CD14-positive monocyte (primary cell): ENCODE data around the gene NPPB. TPM values are rescaled to one million over a fixed set of nuclear protein-coding genes. Genes with fewer than 3 reads are reported as not detected.

Source experiments
- DNase-seq, 3 donors: peaks; one replicate each; pipeline ENCODE4 v3.0.0-alpha.2; 2011 to 2022
- H2AFZ ChIP-seq: 2 replicates; pipeline ENCODE4 v1.6.0; 2012; ENCODE audit warnings: mild to moderate bottlenecking, low read depth, low read length, inconsistent platforms; ENCODE audit not compliant: insufficient read depth, poor library complexity, severe bottlenecking
- H3K27ac ChIP-seq, 2 donors: 1 replicate in 1 of 2; 2 replicates in 1 of 2; pipeline ENCODE4 v1.5.1; 2012 to 2013; ENCODE audit warnings: low read length in 2 of 2, control low read depth in 1 of 2, inconsistent platforms in 1 of 2, low read depth in 1 of 2, mild to moderate bottlenecking in 1 of 2
- H3K27me3 ChIP-seq, 2 donors: one replicate each; pipeline versions ENCODE4 v1.6.0 to v1.6.1; 2011 to 2013; ENCODE audit warnings: low read length in 2 of 2; ENCODE audit not compliant: control insufficient read depth in 2 of 2, insufficient read depth in 2 of 2
- H3K36me3 ChIP-seq, 2 donors: replicated peaks in 1 of 2; 1 replicate in 1 of 2; 2 replicates in 1 of 2; pipeline versions ENCODE4 v1.5.1 to v1.6.1; 2012 to 2013; ENCODE audit warnings: low read length in 2 of 2, control low read depth in 1 of 2, inconsistent platforms in 1 of 2, mild to moderate bottlenecking in 1 of 2; ENCODE audit not compliant: insufficient read depth in 2 of 2, control insufficient read depth in 1 of 2
- H3K4me1 ChIP-seq, 2 donors: 1 replicate in 1 of 2; 2 replicates in 1 of 2; pipeline versions ENCODE4 v1.5.1 to v1.6.1; 2012 to 2013; ENCODE audit warnings: low read length in 2 of 2, control low read depth in 1 of 2, inconsistent platforms in 1 of 2, mild to moderate bottlenecking in 1 of 2, moderate library complexity in 1 of 2; ENCODE audit not compliant: insufficient read depth in 2 of 2, control insufficient read depth in 1 of 2
- H3K4me2 ChIP-seq: replicated peaks from 2 replicates; pipeline ENCODE3; 2012; ENCODE audit warnings: low read length, moderate library complexity, mild to moderate bottlenecking; ENCODE audit not compliant: poor library complexity, severe bottlenecking; ENCODE audit errors: extremely low read depth
- H3K4me3 ChIP-seq, 3 experiments: fragments of 200-600 bp in 1 of 3; sonication (generic) in 1 of 3; replicated peaks in 1 of 3; 1 replicate in 2 of 3; 2 replicates in 1 of 3; pipeline ENCODE4 v1.5.1; 2011 to 2013; ENCODE audit warnings: low read length in 3 of 3, mild to moderate bottlenecking in 3 of 3, control low read depth in 2 of 3, low read depth in 2 of 3, inconsistent platforms in 1 of 3, moderate library complexity in 1 of 3
- H3K79me2 ChIP-seq: 2 replicates; pipeline ENCODE4 v1.6.0; 2012; ENCODE audit warnings: mild to moderate bottlenecking, control low read depth, inconsistent platforms, low read length, moderate library complexity; ENCODE audit not compliant: insufficient read depth
- H3K9ac ChIP-seq: 2 replicates; pipeline ENCODE4 v1.6.0; 2017; ENCODE audit warnings: low read length, mild to moderate bottlenecking; ENCODE audit not compliant: insufficient read depth, poor library complexity, severe bottlenecking
- H3K9me3 ChIP-seq, 2 donors: replicated peaks in 1 of 2; 1 replicate in 1 of 2; 2 replicates in 1 of 2; pipeline versions ENCODE4 v1.5.1 to v1.6.1; 2012 to 2013; ENCODE audit warnings: low read length in 2 of 2, control low read depth in 1 of 2; ENCODE audit not compliant: control insufficient read depth in 1 of 2, insufficient read depth in 1 of 2
- H4K20me1 ChIP-seq: 2 replicates; pipeline ENCODE4 v1.6.0; 2012; ENCODE audit warnings: mild to moderate bottlenecking, low read length, control low read depth, moderate library complexity; ENCODE audit not compliant: insufficient read depth
- H3K27ac Mint-ChIP-seq, 7 donors: one replicate each; pipeline ENCODE4 v1.8.0; 2020; ENCODE audit warnings: mild to moderate bottlenecking in 7 of 7, mixed read lengths in 7 of 7, moderate library complexity in 6 of 7, inconsistent platforms in 2 of 7
- H3K27me3 Mint-ChIP-seq, 3 donors: one replicate each; pipeline ENCODE4 v1.8.0; 2021 to 2022; ENCODE audit warnings: low read depth in 3 of 3, mild to moderate bottlenecking in 3 of 3, mixed read lengths in 3 of 3, moderate library complexity in 3 of 3, inconsistent platforms in 1 of 3
- H3K36me3 Mint-ChIP-seq, 2 donors: one replicate each; pipeline ENCODE4 v1.8.0; 2020; ENCODE audit warnings: mixed read lengths in 2 of 2, inconsistent platforms in 1 of 2, mild to moderate bottlenecking in 1 of 2
- H3K4me1 Mint-ChIP-seq: one replicate; pipeline ENCODE4 v1.8.0; 2020; ENCODE audit warnings: mild to moderate bottlenecking, mixed read lengths
- H3K4me3 Mint-ChIP-seq, 2 donors: one replicate each; pipeline ENCODE4 v1.8.0; 2020; ENCODE audit warnings: mild to moderate bottlenecking in 2 of 2, mixed read lengths in 2 of 2, moderate library complexity in 1 of 2
- H3K9me3 Mint-ChIP-seq, 7 donors: one replicate each; pipeline ENCODE4 v1.8.0; 2020 to 2022; ENCODE audit warnings: mixed read lengths in 7 of 7, mild to moderate bottlenecking in 6 of 7, moderate library complexity in 6 of 7, inconsistent platforms in 2 of 7
- WGBS: methylation state at CpG from one replicate; pipeline ENCODE4 v1.1.5; 2013; ENCODE audit warnings: missing lambda C conversion rate; ENCODE audit not compliant: insufficient coverage; 5-methylcytosine and 5-hydroxymethylcytosine counted together
- intact Hi-C, 2 donors: fragments of 100-400 bp; cut with micrococcal nuclease; formaldehyde crosslinking; loops; one replicate each; pipeline versions ENCODE4 v1.15.0 to v1.15.1; 2023
- polyA plus RNA-seq, 3 donors: library from polyadenylated mRNA; depleted of rRNA in 1 of 3; unstranded in 2 of 3; stranded (reverse) in 1 of 3; fragments of 300-500 nt in 2 of 3; fragments of >200 nt in 1 of 3; fragmentation: Illumina TruSeq in 2 of 3; gene quantifications; 1 replicate in 2 of 3; 2 replicates in 1 of 3; pipeline ENCODE4 v1.2.3, GENCODE V29; 2012 to 2021
- TF ChIP-seq, protein P1 (sequence below): fragments of 200-600 bp; IDR thresholded peaks from one replicate; pipeline ENCODE4 v1.8.0; 2022; ENCODE audit warnings: antibody characterized with exemption, mild to moderate bottlenecking

Gene NPPB
- polyA plus RNA-seq, 3 donors = not detected

DNA sequence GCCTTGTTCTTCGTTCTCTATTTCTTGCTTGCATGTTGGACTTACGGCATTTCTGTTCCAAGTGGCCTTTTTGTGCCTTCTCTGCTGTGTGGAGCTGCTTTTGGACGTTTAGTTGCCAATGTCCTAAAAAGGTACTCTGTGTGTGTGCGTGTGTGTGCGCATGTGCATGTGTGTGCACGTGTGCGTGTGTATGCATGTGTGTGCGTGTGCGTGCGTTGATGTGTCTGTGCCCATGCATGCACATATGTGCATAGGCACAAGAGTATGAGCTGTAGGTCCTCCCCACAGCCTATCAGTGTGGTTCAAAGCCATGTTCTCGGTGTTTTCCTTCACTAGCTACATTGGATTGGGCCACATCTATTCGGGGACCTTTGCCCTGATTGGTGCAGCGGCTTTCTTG lies 24.8 kb downstream of the NPPB start:
- Histone ChIP-seq H3K27me3 (no peaks in the 10 kb centered on the region), H4K20me1 (peaks cover 17% of the 10 kb centered on the region), H3K9me3 (no peaks in the 10 kb centered on the region), H3K27ac (no peak overlapping the region), H3K4me3 (no peak overlapping the region), H3K36me3 (peaks cover 93 to 97% of the 10 kb centered on the region in 2 donors), H3K4me2 (no peak overlapping the region), H3K79me2 (no peaks in the 10 kb centered on the region), H3K4me1 (no peaks in the 10 kb centered on the region), H2AFZ (no peak overlapping the region), H3K9ac (no peak overlapping the region)
- intact Hi-C loops = no loop called here
- DNase-seq = no peak
- H3K27ac Mint-ChIP-seq = no peak overlapping the region
- peaks cover 88 to 89% of the 10 kb centered on the region in 2 donors for H3K36me3 Mint-ChIP-seq
- peaks cover 2% of the 10 kb centered on the region for H3K4me1 Mint-ChIP-seq
- H3K27me3 Mint-ChIP-seq = no peaks in the 10 kb centered on the region
- no peaks in the 10 kb centered on the region for H3K9me3 Mint-ChIP-seq
- TF ChIP-seq, protein P1, sequence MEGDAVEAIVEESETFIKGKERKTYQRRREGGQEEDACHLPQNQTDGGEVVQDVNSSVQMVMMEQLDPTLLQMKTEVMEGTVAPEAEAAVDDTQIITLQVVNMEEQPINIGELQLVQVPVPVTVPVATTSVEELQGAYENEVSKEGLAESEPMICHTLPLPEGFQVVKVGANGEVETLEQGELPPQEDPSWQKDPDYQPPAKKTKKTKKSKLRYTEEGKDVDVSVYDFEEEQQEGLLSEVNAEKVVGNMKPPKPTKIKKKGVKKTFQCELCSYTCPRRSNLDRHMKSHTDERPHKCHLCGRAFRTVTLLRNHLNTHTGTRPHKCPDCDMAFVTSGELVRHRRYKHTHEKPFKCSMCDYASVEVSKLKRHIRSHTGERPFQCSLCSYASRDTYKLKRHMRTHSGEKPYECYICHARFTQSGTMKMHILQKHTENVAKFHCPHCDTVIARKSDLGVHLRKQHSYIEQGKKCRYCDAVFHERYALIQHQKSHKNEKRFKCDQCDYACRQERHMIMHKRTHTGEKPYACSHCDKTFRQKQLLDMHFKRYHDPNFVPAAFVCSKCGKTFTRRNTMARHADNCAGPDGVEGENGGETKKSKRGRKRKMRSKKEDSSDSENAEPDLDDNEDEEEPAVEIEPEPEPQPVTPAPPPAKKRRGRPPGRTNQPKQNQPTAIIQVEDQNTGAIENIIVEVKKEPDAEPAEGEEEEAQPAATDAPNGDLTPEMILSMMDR = no peak
- WGBS = 96% methylated on average over 11 of the region's 13 CpGs
- no peak overlapping the region for H3K4me3 Mint-ChIP-seq

DNA sequence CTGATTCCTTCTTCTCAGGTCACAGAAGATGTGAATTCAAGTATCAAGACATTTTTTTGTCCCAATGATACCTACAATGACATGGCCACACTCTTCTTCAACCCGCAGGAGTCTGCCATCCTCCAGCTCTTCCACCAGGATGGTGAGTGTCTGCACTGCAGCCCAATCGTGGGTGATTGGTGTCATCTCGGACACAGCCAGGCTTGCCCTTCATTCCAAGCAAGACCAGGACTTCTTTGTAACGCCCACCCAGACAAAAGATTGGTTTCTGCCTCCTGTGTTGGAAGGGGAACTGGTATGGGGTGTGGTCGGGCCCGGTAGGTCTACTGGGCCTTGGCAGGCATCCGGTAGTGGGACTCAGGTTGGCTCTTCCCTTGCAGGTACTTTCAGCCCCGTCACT lies 25.2 kb downstream of the NPPB start:
- Histone ChIP-seq H3K27ac (no peak overlapping the region), H3K27me3 (no peaks in the 10 kb centered on the region), H3K4me1 (no peaks in the 10 kb centered on the region), H2AFZ (no peak overlapping the region), H3K4me3 (no peak overlapping the region), H4K20me1 (peaks cover 16% of the 10 kb centered on the region), H3K4me2 (no peak overlapping the region), H3K9ac (no peak overlapping the region), H3K9me3 (no peaks in the 10 kb centered on the region), H3K36me3 (peaks cover 94 to 99% of the 10 kb centered on the region in 2 donors), H3K79me2 (no peaks in the 10 kb centered on the region)
- H3K27ac Mint-ChIP-seq = peak overlapping the region in 1 of 7 donors; percentile 28
- no peak overlapping the region for H3K4me3 Mint-ChIP-seq
- WGBS = 95% methylated on average over 8 of the region's 8 CpGs
- H3K9me3 Mint-ChIP-seq = no peaks in the 10 kb centered on the region
- H3K4me1 Mint-ChIP-seq = no peaks in the 10 kb centered on the region
- intact Hi-C loops = no loop called here
- TF ChIP-seq, protein P1 = no peak
- peaks cover 88 to 89% of the 10 kb centered on the region in 2 donors for H3K36me3 Mint-ChIP-seq
- DNase-seq = no peak
- no peaks in the 10 kb centered on the region for H3K27me3 Mint-ChIP-seq
